Measurements from ENCODE around the gene FGF13.
A peak's percentile ranks its signal among the peaks of the same experiment; 100 is the strongest.

The FGF13 gene

DNA sequence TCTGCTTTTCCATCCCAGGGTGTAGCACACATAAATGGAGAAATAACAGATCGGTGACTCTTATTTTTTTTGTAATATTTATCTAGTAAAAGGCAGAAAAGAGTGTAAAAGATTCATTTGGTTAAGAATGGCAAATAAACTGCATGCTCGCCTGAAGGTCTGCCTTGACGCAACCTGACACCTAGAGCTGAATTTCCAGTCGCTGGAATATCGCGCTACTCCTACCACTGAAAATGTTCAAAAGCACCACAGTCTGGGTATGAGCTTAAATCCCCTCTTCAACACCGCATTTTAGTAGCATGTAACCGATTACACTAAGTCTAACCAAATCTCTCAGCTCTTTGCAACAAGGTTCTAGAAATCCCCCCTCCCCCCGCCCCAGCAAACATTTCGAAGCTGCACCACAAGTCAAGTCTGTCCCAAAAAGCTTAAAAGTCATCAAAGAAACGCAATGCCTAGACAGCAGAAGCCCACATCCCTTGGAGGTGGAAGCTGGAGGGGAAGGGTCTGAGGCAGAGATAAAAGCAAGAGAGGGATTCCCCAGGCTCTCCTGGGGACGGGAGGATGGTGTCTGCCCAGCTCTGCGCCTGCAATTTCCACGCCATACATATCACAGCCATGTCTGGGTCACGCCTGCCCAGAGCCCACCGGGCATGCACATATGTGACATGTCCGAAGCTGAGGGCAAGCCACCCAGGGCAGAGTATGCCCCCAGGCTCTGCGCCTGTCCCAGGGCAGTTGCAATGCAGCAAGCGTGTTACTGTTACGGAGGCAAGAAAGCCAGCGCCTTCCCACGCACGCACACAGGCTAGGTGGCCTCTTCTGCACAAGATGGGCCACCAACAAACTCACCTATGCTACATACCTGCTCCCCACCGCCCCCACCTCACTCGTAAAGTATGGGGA is 1.4 kb downstream of the FGF13 start:
- Histone ChIP-seq H3K4me1 (ENCODE audit: control insufficient read depth in 1 of 2, insufficient read depth in 2 of 2, low read length in 2 of 2) (peaks cover 0 to 4% of the 10 kb centered on the region in 2 experiments), H3K36me3 (ENCODE audit: control insufficient read depth in 1 of 2, insufficient read depth in 2 of 2, low read length in 2 of 2) (no peaks in the 10 kb centered on the region), H3K4ac (ENCODE audit: low read depth, low read length) (no peak overlapping the region), H3K27me3 (ENCODE audit: insufficient read depth, low read length) (no peaks in the 10 kb centered on the region), H2BK5ac (ENCODE audit: low read depth, low read length, poor library complexity) (no peak overlapping the region), H3K4me3 (ENCODE audit: low read depth, low read length) (peak overlapping the region; percentile 69), H3K4me2 (ENCODE audit: low read length) (peak overlapping the region; percentile 65), H2BK120ac (ENCODE audit: insufficient read depth, low read length, poor library complexity) (no peak overlapping the region), H3K14ac (ENCODE audit: low read length) (no peak overlapping the region), H3K27ac (ENCODE audit: low read depth, low read length) (no peak overlapping the region), H4K8ac (ENCODE audit: low read depth, low read length) (no peak overlapping the region), H2BK12ac (ENCODE audit: low read length) (no peak overlapping the region), H3K23ac (ENCODE audit: low read length) (no peak overlapping the region), H3K18ac (ENCODE audit: low read length) (no peak overlapping the region), H4K91ac (ENCODE audit: low read depth, low read length) (no peak overlapping the region), H3K79me1 (ENCODE audit: low read length) (no peaks in the 10 kb centered on the region), H2AFZ (ENCODE audit: insufficient read depth, low read length, poor library complexity) (no peak overlapping the region), H3K79me2 (ENCODE audit: control insufficient read depth, insufficient read depth, low read length, poor library complexity) (no peaks in the 10 kb centered on the region), H4K12ac (ENCODE audit: low read depth, low read length) (no peak overlapping the region), H3K9me3 (ENCODE audit: insufficient read depth, low read depth, low read length) (no peaks in the 10 kb centered on the region), H3K9ac (ENCODE audit: low read length) (no peak overlapping the region), H2AK5ac (ENCODE audit: low read length) (no peak overlapping the region)
- no peak for DNase-seq
- no CpG with 5 or more reads among the region's 25 CpGs for WGBS (ENCODE audit: extremely low coverage, insufficient coverage, insufficient read length)

- Histone ChIP-seq H2BK12ac (ENCODE audit: low read length) (no peak overlapping the region), H3K4me3 (ENCODE audit: low read depth, low read length) (no peak overlapping the region), H3K4me2 (ENCODE audit: low read length) (no peak overlapping the region), H4K8ac (ENCODE audit: low read depth, low read length) (no peak overlapping the region), H3K4me1 (ENCODE audit: control insufficient read depth in 1 of 2, insufficient read depth in 2 of 2, low read length in 2 of 2) (peaks cover 0 to 4% of the 10 kb centered on the region in 2 experiments), H3K4ac (ENCODE audit: low read depth, low read length) (no peak overlapping the region), H3K14ac (ENCODE audit: low read length) (no peak overlapping the region), H4K91ac (ENCODE audit: low read depth, low read length) (no peak overlapping the region), H3K23ac (ENCODE audit: low read length) (no peak overlapping the region), H3K27me3 (ENCODE audit: insufficient read depth, low read length) (no peaks in the 10 kb centered on the region), H2BK120ac (ENCODE audit: insufficient read depth, low read length, poor library complexity) (no peak overlapping the region), H3K9ac (ENCODE audit: low read length) (no peak overlapping the region), H2AFZ (ENCODE audit: insufficient read depth, low read length, poor library complexity) (no peak overlapping the region), H3K79me2 (ENCODE audit: control insufficient read depth, insufficient read depth, low read length, poor library complexity) (no peaks in the 10 kb centered on the region), H2AK5ac (ENCODE audit: low read length) (no peak overlapping the region), H2BK5ac (ENCODE audit: low read depth, low read length, poor library complexity) (no peak overlapping the region), H3K79me1 (ENCODE audit: low read length) (no peaks in the 10 kb centered on the region), H3K27ac (ENCODE audit: low read depth, low read length) (no peak overlapping the region), H3K18ac (ENCODE audit: low read length) (no peak overlapping the region), H4K12ac (ENCODE audit: low read depth, low read length) (no peak overlapping the region), H3K36me3 (ENCODE audit: control insufficient read depth in 1 of 2, insufficient read depth in 2 of 2, low read length in 2 of 2) (no peaks in the 10 kb centered on the region), H3K9me3 (ENCODE audit: insufficient read depth, low read depth, low read length) (no peaks in the 10 kb centered on the region)
- WGBS (ENCODE audit: extremely low coverage, insufficient coverage, insufficient read length): no CpG with 5 or more reads among the region's 2 CpGs
- no peak for DNase-seq
These were observed 3.2 kb downstream of the FGF13 start for GRCh38 chrX:138708268-138708667.

- no peak overlapping the region for H4K12ac ChIP-seq (ENCODE audit: low read depth, low read length)
- WGBS (ENCODE audit: extremely low coverage, insufficient coverage, insufficient read length): no CpG with 5 or more reads among the region's 4 CpGs
- no peaks in the 10 kb centered on the region for H3K4me1 ChIP-seq (ENCODE audit: control insufficient read depth in 1 of 2, insufficient read depth in 2 of 2, low read length in 2 of 2)
- H3K14ac ChIP-seq (ENCODE audit: low read length): no peak overlapping the region
- H3K4me2 ChIP-seq (ENCODE audit: low read length): no peak overlapping the region
- H3K27ac ChIP-seq (ENCODE audit: low read depth, low read length): no peak overlapping the region
- no peak overlapping the region for H3K23ac ChIP-seq (ENCODE audit: low read length)
- H2AK5ac ChIP-seq (ENCODE audit: low read length): no peak overlapping the region
- no peaks in the 10 kb centered on the region for H3K79me1 ChIP-seq (ENCODE audit: low read length)
- no peak overlapping the region for H2AFZ ChIP-seq (ENCODE audit: insufficient read depth, low read length, poor library complexity)
- H3K4ac ChIP-seq (ENCODE audit: low read depth, low read length): no peak overlapping the region
- H3K18ac ChIP-seq (ENCODE audit: low read length): no peak overlapping the region
- no peaks in the 10 kb centered on the region for H3K9me3 ChIP-seq (ENCODE audit: insufficient read depth, low read depth, low read length)
- no peaks in the 10 kb centered on the region for H3K36me3 ChIP-seq (ENCODE audit: control insufficient read depth in 1 of 2, insufficient read depth in 2 of 2, low read length in 2 of 2)
- no peak for DNase-seq
- H4K8ac ChIP-seq (ENCODE audit: low read depth, low read length): no peak overlapping the region
- no peak overlapping the region for H4K91ac ChIP-seq (ENCODE audit: low read depth, low read length)
- H3K79me2 ChIP-seq (ENCODE audit: control insufficient read depth, insufficient read depth, low read length, poor library complexity): no peaks in the 10 kb centered on the region
- no peak overlapping the region for H2BK5ac ChIP-seq (ENCODE audit: low read depth, low read length, poor library complexity)
- H2BK12ac ChIP-seq (ENCODE audit: low read length): no peak overlapping the region
- no peak overlapping the region for H3K9ac ChIP-seq (ENCODE audit: low read length)
- H2BK120ac ChIP-seq (ENCODE audit: insufficient read depth, low read length, poor library complexity): no peak overlapping the region
- no peak overlapping the region for H3K4me3 ChIP-seq (ENCODE audit: low read depth, low read length)
- H3K27me3 ChIP-seq (ENCODE audit: insufficient read depth, low read length): no peaks in the 10 kb centered on the region
These were observed 6.9 kb downstream of the FGF13 start for GRCh38 chrX:138704596-138704995.

DNA sequence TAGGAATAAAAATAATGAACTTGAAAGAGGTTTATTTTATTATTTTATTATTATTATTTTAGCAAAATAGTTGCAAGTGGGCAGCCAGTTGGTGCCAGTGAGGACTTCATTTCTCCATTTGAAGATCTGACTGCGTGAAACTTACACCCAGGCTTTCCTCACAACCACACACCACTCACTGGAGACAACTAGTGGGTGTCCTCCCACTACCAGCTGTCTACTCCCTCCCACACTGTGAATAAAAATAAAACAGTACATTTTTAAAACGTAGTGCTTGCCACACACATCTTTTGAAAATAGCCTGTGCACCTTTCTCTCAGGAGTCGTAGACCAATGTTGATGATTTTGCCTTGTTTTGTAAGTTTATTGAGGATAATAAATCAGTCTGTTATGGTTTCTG is 7.4 kb downstream of the FGF13 start:
- no peak overlapping the region for H4K8ac ChIP-seq (ENCODE audit: low read depth, low read length)
- H3K4me3 ChIP-seq (ENCODE audit: low read depth, low read length): no peak overlapping the region
- no peak overlapping the region for H3K18ac ChIP-seq (ENCODE audit: low read length)
- H3K4me2 ChIP-seq (ENCODE audit: low read length): no peak overlapping the region
- H4K12ac ChIP-seq (ENCODE audit: low read depth, low read length): no peak overlapping the region
- no peak overlapping the region for H3K9ac ChIP-seq (ENCODE audit: low read length)
- no peaks in the 10 kb centered on the region for H3K79me2 ChIP-seq (ENCODE audit: control insufficient read depth, insufficient read depth, low read length, poor library complexity)
- no CpG with 5 or more reads among the region's 3 CpGs for WGBS (ENCODE audit: extremely low coverage, insufficient coverage, insufficient read length)
- no peak overlapping the region for H3K23ac ChIP-seq (ENCODE audit: low read length)
- H3K36me3 ChIP-seq (ENCODE audit: control insufficient read depth in 1 of 2, insufficient read depth in 2 of 2, low read length in 2 of 2): no peaks in the 10 kb centered on the region
- H3K27ac ChIP-seq (ENCODE audit: low read depth, low read length): no peak overlapping the region
- no peak overlapping the region for H2AK5ac ChIP-seq (ENCODE audit: low read length)
- no peak overlapping the region for H2BK120ac ChIP-seq (ENCODE audit: insufficient read depth, low read length, poor library complexity)
- H3K4ac ChIP-seq (ENCODE audit: low read depth, low read length): no peak overlapping the region
- H2BK12ac ChIP-seq (ENCODE audit: low read length): no peak overlapping the region
- H3K4me1 ChIP-seq (ENCODE audit: control insufficient read depth in 1 of 2, insufficient read depth in 2 of 2, low read length in 2 of 2): no peaks in the 10 kb centered on the region
- H3K9me3 ChIP-seq (ENCODE audit: insufficient read depth, low read depth, low read length): no peaks in the 10 kb centered on the region
- H2AFZ ChIP-seq (ENCODE audit: insufficient read depth, low read length, poor library complexity): no peak overlapping the region
- DNase-seq: no peak
- H4K91ac ChIP-seq (ENCODE audit: low read depth, low read length): no peak overlapping the region
- H3K27me3 ChIP-seq (ENCODE audit: insufficient read depth, low read length): no peaks in the 10 kb centered on the region
- no peak overlapping the region for H3K14ac ChIP-seq (ENCODE audit: low read length)
- H3K79me1 ChIP-seq (ENCODE audit: low read length): no peaks in the 10 kb centered on the region
- no peak overlapping the region for H2BK5ac ChIP-seq (ENCODE audit: low read depth, low read length, poor library complexity)
